Sigmoid colon (tissue), 7 donors: ENCODE data around the gene RAB4A. TPM values are rescaled to one million over a fixed set of nuclear protein-coding genes. Genes with fewer than 3 reads are reported as not detected.

Experiments used
- DNase-seq: peaks from one replicate; pipeline ENCODE4 v3.0.0-alpha.2; 2019
- H3K27ac ChIP-seq, 4 donors: fragments of 200-600 bp; sonication (generic); one replicate each; pipeline ENCODE4 v1.5.1; 2016 to 2019; ENCODE audit warnings: mild to moderate bottlenecking in 1 of 4
- H3K27me3 ChIP-seq, 3 donors: fragments of 200-600 bp; sonication (generic); one replicate each; pipeline ENCODE4 v1.5.1; 2019; ENCODE audit warnings: mild to moderate bottlenecking in 1 of 3
- H3K36me3 ChIP-seq, 4 donors: fragments of 200-600 bp; sonication (generic); one replicate each; pipeline ENCODE4 v1.5.1; 2016 to 2019
- H3K4me1 ChIP-seq, 4 donors: fragments of 200-600 bp; sonication (generic); one replicate each; pipeline ENCODE4 v1.5.1; 2017 to 2019
- H3K4me3 ChIP-seq, 4 donors: fragments of 200-600 bp; sonication (generic); one replicate each; pipeline ENCODE4 v1.5.1; 2017 to 2019; ENCODE audit warnings: mild to moderate bottlenecking in 2 of 4, moderate library complexity in 1 of 4
- H3K9me3 ChIP-seq, 4 donors: fragments of 200-600 bp in 3 of 4; sonication (generic) in 3 of 4; one replicate each; pipeline versions ENCODE4 v1.5.1 to v1.6.1; 2013 to 2019
- CTCF ChIP-seq, 4 experiments: fragments of 450-650 bp in 3 of 4; fragments of 200-600 bp in 1 of 4; IDR thresholded peaks; one replicate each; pipeline ENCODE4 v1.5.1; 2016 to 2019; ENCODE audit warnings: antibody characterized with exemption in 4 of 4, mild to moderate bottlenecking in 3 of 4, moderate library complexity in 2 of 4
- EP300 ChIP-seq, 4 donors: sonication (generic); formaldehyde crosslinking; IDR thresholded peaks; one replicate each; pipeline ENCODE4 v1.6.1; 2017; ENCODE audit warnings: antibody characterized with exemption in 4 of 4
- POLR2A ChIP-seq, 2 donors: fragments of 450-650 bp; IDR thresholded peaks; one replicate each; pipeline ENCODE4 v1.6.1; 2016; ENCODE audit warnings: antibody characterized with exemption in 2 of 2, mild to moderate bottlenecking in 2 of 2, moderate library complexity in 2 of 2
- POLR2AphosphoS5 ChIP-seq, 4 donors: sonication (generic); formaldehyde crosslinking; IDR thresholded peaks; one replicate each; pipeline ENCODE4 v1.6.1; 2017; ENCODE audit warnings: antibody characterized with exemption in 4 of 4
- WGBS, 2 donors: extraction: QIAGEN DNeasy Blood & Tissue Kit; methylation state at CpG; one replicate each; pipeline ENCODE4 v1.1.7; 2013; 5-methylcytosine and 5-hydroxymethylcytosine counted together
- intact Hi-C: fragments of 100-400 bp; cut with DNase I; formaldehyde crosslinking; loops from one replicate; pipeline ENCODE4 v1.15.1; 2023
- polyA plus RNA-seq, 3 donors: library from polyadenylated mRNA; stranded (reverse); fragments of 200-250 nt; gene quantifications; one replicate each; pipeline ENCODE4 v1.2.3, GENCODE V29; 2013
- total RNA-seq, 4 donors: library from RNA; depleted of rRNA; stranded (reverse); fragments of >200 nt; gene quantifications; one replicate each; pipeline ENCODE4 v1.1.0, GENCODE V29; 2016
- donor health status: healthy with polysubstance abuse.
- donor health status: Bipolar disorder and iron deficiency.
- donor health status: healthy.

RAB4A gene
- total and polyA plus RNA-seq, 7 donors, result 35.8 to 83.7 (median 52.4) TPM

DNA sequence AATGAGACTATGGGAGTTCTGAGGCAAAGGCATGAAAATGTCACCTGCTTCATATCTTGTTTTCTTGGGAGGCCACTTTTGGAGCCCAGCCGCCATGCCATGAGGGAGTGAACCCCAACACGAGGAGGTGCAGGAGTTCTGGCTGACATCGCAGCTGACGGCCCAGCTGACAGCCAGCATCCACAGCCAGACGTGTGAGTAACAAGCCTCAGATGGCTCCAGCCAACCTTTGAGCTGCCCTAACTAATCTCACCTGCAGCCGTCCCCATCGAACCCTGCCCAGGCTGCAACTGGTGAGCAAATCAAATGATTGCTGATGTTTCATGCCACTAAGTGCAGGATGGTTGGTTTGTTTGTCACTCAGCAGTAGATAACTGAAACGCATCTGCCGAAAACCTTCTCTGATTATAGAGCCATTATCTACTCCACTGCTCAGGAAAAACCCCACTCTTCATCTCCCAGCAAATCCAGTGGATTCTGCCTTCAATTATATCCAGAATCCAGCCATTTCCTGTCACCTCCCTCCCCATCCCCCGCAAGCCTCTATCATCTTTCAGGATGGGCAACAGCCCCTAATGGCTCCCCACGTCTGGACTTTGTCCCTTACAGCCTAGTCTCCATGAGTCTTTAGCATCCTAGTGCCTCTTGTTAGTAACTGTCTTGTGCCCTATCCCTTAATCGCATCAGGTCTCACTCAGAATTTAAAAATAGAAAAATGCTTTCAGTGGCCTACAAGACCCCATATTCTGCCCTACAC is 18.5 kb upstream of the RAB4A start:
- H3K27me3 ChIP-seq, result no peaks in the 10 kb centered on the region
- no peaks in the 10 kb centered on the region for H3K36me3 ChIP-seq
- no peak for DNase-seq
- H3K4me3 ChIP-seq, result no peak overlapping the region
- no peak for TF ChIP-seq CTCF (IDR thresholded peaks at IDR 0.05)
- TF ChIP-seq POLR2A (IDR thresholded peaks at IDR 0.05), result no peak
- no peak for TF ChIP-seq EP300 (IDR thresholded peaks at IDR 0.05)
- no peak for TF ChIP-seq POLR2AphosphoS5 (IDR thresholded peaks at IDR 0.05)
- no peaks in the 10 kb centered on the region for H3K9me3 ChIP-seq
- WGBS, 2 donors, result 90 to 92% methylated on average over 12 of the region's 12 CpGs
- intact Hi-C loops, result loop anchor here (10.0 kb wide), 1 partner anchor 262 kb away; no protein-coding TSS in a partner anchor
- no peaks in the 10 kb centered on the region for H3K4me1 ChIP-seq
- no peak overlapping the region for H3K27ac ChIP-seq

GRCh38 chr1:229253151-229253974 is 17.5 kb upstream of the RAB4A start:
- no peak overlapping the region for H3K4me3 ChIP-seq
- H3K4me1 ChIP-seq, result no peaks in the 10 kb centered on the region
- TF ChIP-seq EP300 (IDR thresholded peaks at IDR 0.05) (no peak), POLR2A (IDR thresholded peaks at IDR 0.05) (no peak), CTCF (IDR thresholded peaks at IDR 0.05) (no peak), POLR2AphosphoS5 (IDR thresholded peaks at IDR 0.05) (no peak)
- H3K9me3 ChIP-seq, result no peaks in the 10 kb centered on the region
- no peak for DNase-seq
- no peak overlapping the region for H3K27ac ChIP-seq
- H3K27me3 ChIP-seq, result no peaks in the 10 kb centered on the region
- 9 to 29% methylated on average over 13 of the region's 13 CpGs for WGBS, 2 donors
- no peaks in the 10 kb centered on the region for H3K36me3 ChIP-seq
- intact Hi-C loops, result loop anchor here (10.0 kb wide), 1 partner anchor 261 kb away; no protein-coding TSS in a partner anchor

DNA sequence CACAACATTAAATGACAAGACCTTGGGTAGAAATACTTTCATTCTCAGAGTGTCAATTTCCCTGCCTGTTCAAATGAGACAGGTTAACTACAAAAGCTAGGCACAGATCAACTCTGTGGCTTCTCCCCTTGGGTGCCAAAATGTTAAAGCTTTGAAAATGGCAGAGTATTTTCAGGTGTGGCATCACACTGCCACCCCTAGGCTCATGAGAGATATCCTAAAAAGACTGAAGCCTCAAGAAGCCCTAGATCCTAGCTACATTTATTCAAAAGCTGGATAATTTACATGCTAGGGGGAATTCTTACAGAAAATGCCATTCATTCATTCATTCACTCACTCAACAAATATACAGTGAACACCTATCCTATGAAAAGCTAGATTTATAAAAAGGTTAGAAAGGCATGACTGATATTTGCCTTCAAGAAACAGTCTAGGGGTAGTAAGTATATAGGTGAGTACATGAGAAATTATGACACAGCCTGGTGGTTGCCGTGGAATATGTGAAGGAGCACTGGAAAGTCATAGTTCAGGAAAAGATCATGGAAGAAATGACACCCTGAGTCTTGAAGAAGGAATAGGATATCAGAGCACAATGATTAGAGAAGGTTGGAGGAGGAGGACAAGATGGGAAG is 15.9 kb upstream of the RAB4A start:
- no peak for DNase-seq
- no peaks in the 10 kb centered on the region for H3K27me3 ChIP-seq
- 66 to 76% methylated on average over 1 of the region's 1 CpG for WGBS, 2 donors

More for the DNA sequence above, 15.9 kb upstream of the RAB4A start:
- H3K4me1 ChIP-seq, result no peaks in the 10 kb centered on the region
- no peak overlapping the region for H3K27ac ChIP-seq
- no peaks in the 10 kb centered on the region for H3K36me3 ChIP-seq
- H3K9me3 ChIP-seq, result no peaks in the 10 kb centered on the region
- intact Hi-C loops, result loop anchor here (2.0 to 10.0 kb wide), 2 partner anchors 260 to 590 kb away; no protein-coding TSS in a partner anchor
- no peak overlapping the region for H3K4me3 ChIP-seq
- TF ChIP-seq CTCF (IDR thresholded peaks at IDR 0.05), result peak in 3 of 4 experiments; percentile 8 to 25 (median 24)
- no peak for TF ChIP-seq EP300 (IDR thresholded peaks at IDR 0.05)
- no peak for TF ChIP-seq POLR2AphosphoS5 (IDR thresholded peaks at IDR 0.05)
- TF ChIP-seq POLR2A (IDR thresholded peaks at IDR 0.05), result no peak
